Measurements from ENCODE around the gene CUBN. TPM values are rescaled to one million over a fixed set of nuclear protein-coding genes. Genes with fewer than 3 reads are reported as not detected.
"Not testable (repeated sequence)": the region's sequence is repeated elsewhere in the genome, so short reads cannot be mapped to it uniquely, and the experiment has no call there.

CUBN gene
- total RNA-seq, 1 donor from 2014 or later = 2.5 TPM

DNA sequence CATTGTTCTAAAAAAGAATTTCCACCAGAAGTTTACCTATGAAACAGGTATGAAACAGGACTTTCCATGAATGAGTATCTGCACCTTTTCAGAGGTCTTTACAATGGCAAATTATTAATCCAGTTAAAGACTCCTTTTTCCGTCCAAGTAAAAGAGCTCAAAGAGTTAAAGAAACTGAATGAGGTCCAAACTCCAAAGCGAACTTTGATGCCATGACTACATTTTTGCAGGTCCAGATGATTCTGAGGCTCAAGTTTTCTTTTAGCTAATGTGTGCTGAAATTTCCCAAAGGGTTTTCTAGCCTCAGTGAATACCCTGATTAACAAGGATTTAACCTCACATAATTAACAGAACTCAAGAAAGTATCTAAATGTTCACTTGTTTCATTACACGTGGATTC is 9.8 kb downstream of the CUBN start:
- H3K27ac Mint-ChIP-seq = no peak overlapping the region
- H3K27me3 Mint-ChIP-seq = no peaks in the 10 kb centered on the region
- DNase-seq = no peak
- H3K36me3 Mint-ChIP-seq (ENCODE audit: low read depth) = peaks cover 9% of the 10 kb centered on the region
- POLR2A ChIA-PET = no interaction called here
- ATAC-seq (ENCODE audit: low read depth) = no peak
- CTCF ChIA-PET = no interaction called here
- intact Hi-C loops (cut with micrococcal nuclease) = no loop called here
- TF ChIP-seq, protein P1, sequence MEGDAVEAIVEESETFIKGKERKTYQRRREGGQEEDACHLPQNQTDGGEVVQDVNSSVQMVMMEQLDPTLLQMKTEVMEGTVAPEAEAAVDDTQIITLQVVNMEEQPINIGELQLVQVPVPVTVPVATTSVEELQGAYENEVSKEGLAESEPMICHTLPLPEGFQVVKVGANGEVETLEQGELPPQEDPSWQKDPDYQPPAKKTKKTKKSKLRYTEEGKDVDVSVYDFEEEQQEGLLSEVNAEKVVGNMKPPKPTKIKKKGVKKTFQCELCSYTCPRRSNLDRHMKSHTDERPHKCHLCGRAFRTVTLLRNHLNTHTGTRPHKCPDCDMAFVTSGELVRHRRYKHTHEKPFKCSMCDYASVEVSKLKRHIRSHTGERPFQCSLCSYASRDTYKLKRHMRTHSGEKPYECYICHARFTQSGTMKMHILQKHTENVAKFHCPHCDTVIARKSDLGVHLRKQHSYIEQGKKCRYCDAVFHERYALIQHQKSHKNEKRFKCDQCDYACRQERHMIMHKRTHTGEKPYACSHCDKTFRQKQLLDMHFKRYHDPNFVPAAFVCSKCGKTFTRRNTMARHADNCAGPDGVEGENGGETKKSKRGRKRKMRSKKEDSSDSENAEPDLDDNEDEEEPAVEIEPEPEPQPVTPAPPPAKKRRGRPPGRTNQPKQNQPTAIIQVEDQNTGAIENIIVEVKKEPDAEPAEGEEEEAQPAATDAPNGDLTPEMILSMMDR (IDR thresholded peaks at IDR 0.05) = no peak
- no peaks in the 10 kb centered on the region for H3K9me3 Mint-ChIP-seq
- no peaks in the 10 kb centered on the region for H3K4me1 Mint-ChIP-seq
- H3K4me3 Mint-ChIP-seq = no peak overlapping the region

DNA sequence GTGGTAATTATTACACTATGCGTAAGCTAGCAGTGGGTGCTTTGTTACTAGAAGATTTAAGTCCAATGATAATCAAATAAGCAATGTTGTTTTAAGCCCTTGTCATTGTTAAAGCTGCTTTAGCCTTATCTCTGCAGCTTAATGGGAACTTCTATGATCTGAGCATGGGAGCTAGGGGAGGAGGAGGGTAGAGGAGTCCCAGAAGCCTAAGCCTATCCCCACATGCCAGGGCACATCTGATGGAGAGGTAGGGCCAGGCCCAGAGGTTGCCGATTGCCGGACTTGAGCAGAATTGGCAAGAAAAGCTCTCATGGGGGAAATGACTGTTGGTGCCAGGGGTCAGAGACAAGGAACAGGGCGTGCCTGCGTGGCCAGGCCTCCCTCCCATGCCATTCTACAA is 13.4 kb downstream of the CUBN start:
- Mint-ChIP-seq H3K36me3 (ENCODE audit: low read depth) (peaks cover 9% of the 10 kb centered on the region), H3K27ac (no peak overlapping the region), H3K27me3 (no peaks in the 10 kb centered on the region), H3K9me3 (no peaks in the 10 kb centered on the region), H3K4me1 (no peaks in the 10 kb centered on the region), H3K4me3 (no peak overlapping the region)
- DNase-seq = no peak
- TF ChIP-seq, protein P1 (IDR thresholded peaks at IDR 0.05) = no peak
- ChIA-PET POLR2A (no interaction called here), CTCF (no interaction called here)
- intact Hi-C loops (cut with micrococcal nuclease) = no loop called here
- no peak for ATAC-seq (ENCODE audit: low read depth)

DNA sequence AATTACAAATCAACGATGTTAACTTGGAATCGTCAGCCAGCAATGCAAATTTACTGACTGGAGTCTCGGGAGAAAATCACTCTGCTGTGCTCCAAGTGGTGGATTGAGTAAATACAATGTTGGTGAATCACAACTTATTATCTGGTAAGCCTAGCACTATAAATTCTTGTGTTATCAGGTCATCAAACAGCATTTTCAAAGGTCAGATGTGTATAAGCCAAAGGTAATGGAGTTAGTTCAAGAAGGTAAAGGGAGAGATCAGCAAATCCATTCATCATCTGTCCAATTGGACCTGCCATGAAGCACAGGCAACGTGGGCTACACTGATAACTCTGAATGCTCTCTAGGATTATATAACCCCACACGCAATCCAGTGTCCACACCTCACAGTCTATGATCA is 13.9 kb downstream of the CUBN start:
- CTCF ChIA-PET = no interaction called here
- Mint-ChIP-seq H3K27me3 (no peaks in the 10 kb centered on the region), H3K4me1 (no peaks in the 10 kb centered on the region), H3K9me3 (no peaks in the 10 kb centered on the region), H3K36me3 (ENCODE audit: low read depth) (peaks cover 9% of the 10 kb centered on the region), H3K27ac (no peak overlapping the region), H3K4me3 (no peak overlapping the region)
- ATAC-seq (ENCODE audit: low read depth) (no peak), DNase-seq (no peak)
- TF ChIP-seq, protein P1 (IDR thresholded peaks at IDR 0.05) = no peak
- POLR2A ChIA-PET = no interaction called here
- intact Hi-C loops (cut with micrococcal nuclease) = no loop called here

DNA sequence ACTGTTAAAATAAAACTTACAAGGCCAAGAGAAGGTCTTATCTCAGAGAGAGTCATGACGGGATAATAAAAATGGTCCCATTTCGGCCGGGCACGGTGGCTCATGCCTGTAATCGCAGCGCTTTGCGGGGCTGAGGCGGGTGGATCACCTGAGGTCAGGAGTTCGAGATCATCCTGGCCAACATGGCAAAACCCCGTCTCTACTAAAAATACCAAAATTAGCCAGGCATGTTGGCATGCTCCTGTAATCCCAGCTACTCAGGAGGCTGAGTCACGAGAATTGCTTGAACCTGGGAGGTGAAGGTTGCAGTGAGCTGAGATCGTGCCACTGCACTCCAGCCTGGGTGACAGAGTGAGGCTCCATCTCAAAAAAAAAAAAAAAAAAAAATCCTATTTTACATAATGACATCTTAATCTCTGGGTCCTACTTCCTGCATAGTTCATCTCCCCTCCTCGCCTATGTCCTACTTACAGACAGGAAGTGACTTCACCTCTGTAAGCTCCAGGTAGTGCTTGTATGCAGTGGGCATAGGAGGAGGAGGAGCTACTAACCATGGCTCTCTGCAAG is 14.7 kb downstream of the CUBN start:
- H3K27ac Mint-ChIP-seq; DNase-seq; H3K27me3 Mint-ChIP-seq; CTCF ChIA-PET; H3K4me3 Mint-ChIP-seq; ATAC-seq (ENCODE audit: low read depth); POLR2A ChIA-PET; H3K36me3 Mint-ChIP-seq (ENCODE audit: low read depth); H3K4me1 Mint-ChIP-seq; intact Hi-C loops (cut with micrococcal nuclease); H3K9me3 Mint-ChIP-seq: not testable (repeated sequence)

DNA sequence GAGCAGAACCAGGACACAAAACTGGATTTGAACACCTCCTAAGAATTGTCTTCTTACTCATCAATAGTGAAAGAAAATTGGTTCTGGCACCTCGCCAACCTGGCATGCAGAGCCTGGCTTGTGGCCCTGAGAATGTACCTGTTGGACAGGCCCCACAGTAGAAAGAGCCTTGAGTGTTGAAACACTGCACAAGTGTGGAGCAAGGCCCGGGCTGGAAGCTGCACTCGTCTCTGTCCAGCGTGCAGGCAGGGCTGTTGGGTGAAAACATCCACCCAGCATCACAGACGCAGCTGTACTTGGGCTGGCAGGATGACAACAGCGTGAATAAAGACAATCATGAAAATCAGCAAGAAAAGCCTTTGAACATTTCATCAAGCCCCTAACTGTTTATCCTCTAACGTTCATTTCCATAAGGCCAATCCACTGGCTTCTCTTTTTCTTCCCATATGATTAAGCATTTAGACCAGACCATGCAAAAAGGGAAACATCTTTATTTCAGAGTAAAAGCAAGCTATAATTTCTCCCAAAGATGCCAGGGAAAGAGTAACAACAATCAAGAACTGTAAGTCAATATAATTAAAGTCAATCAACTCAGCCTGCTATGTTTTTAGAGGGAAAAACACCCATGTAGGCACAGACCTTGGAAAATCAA is 15.6 kb downstream of the CUBN start:
- intact Hi-C loops (cut with micrococcal nuclease) = no loop called here
- ChIA-PET POLR2A (interaction anchor here (1.1 kb wide), 1 partner anchor 10 kb away, joined by 3 read pairs; no protein-coding TSS in a partner anchor), CTCF (no interaction called here)
- DNase-seq = no peak
- peaks cover 14% of the 10 kb centered on the region for H3K36me3 Mint-ChIP-seq (ENCODE audit: low read depth)
- no peaks in the 10 kb centered on the region for H3K27me3 Mint-ChIP-seq
- no peak overlapping the region for H3K27ac Mint-ChIP-seq
- no peaks in the 10 kb centered on the region for H3K4me1 Mint-ChIP-seq
- ATAC-seq (ENCODE audit: low read depth) = no peak
- TF ChIP-seq, protein P1 (IDR thresholded peaks at IDR 0.05) = no peak
- H3K4me3 Mint-ChIP-seq = no peak overlapping the region
- H3K9me3 Mint-ChIP-seq = no peaks in the 10 kb centered on the region

Data from activated B cell treated with CpG ODN at 0.5 μM for 24 hours (primary cell).